Naive thymus-derived CD4-positive, alpha-beta T cell (primary cell): ENCODE results near the gene PHF20. TPM values are rescaled to one million over a fixed set of nuclear protein-coding genes. Genes with fewer than 3 reads are reported as not detected.
A peak's percentile ranks its signal among the peaks of the same experiment; 100 is the strongest.

Source experiments
- ATAC-seq: fragments of 150-1000 bp; cut with Tn5 transposase; 2 replicates; pipeline ENCODE4 v1.10.0; 2021; ENCODE audit warnings: mild to moderate bottlenecking, moderate library complexity
- CTCF ChIA-PET: fragments of 350-600 bp; sonication (Branson Sonifier 250); formaldehyde crosslinking; loops from one replicate; lab custom pipeline; 2021; ENCODE audit warnings: antibody characterized with exemption; lab: Charles Lee
- POLR2A ChIA-PET: fragments of 350-600 bp; sonication (Branson Sonifier 250); formaldehyde crosslinking; loops from one replicate; lab custom pipeline; 2021; ENCODE audit warnings: antibody characterized with exemption, inconsistent platforms; lab: Charles Lee
- DNase-seq, 9 donors: peaks; one replicate each; pipeline versions ENCODE4 v3.0.0 to v3.0.0-alpha.2; 2020 to 2022; ENCODE audit warnings: mixed read lengths in 1 of 9
- H3K27ac ChIP-seq: one replicate; pipeline ENCODE4 v1.7.0; 2013; ENCODE audit warnings: mild to moderate bottlenecking, low read depth, low read length, moderate library complexity
- H3K27me3 ChIP-seq, 2 donors: one replicate each; pipeline ENCODE4 v1.7.0; 2013; ENCODE audit warnings: low read length in 2 of 2, mild to moderate bottlenecking in 2 of 2, moderate library complexity in 2 of 2; ENCODE audit not compliant: control insufficient read depth in 2 of 2, insufficient read depth in 2 of 2
- H3K36me3 ChIP-seq, 3 experiments: 1 replicate in 2 of 3; 2 replicates in 1 of 3; pipeline ENCODE4 v1.7.0; 2013; ENCODE audit warnings: low read length in 3 of 3, mild to moderate bottlenecking in 3 of 3, moderate library complexity in 1 of 3; ENCODE audit not compliant: insufficient read depth in 3 of 3, control insufficient read depth in 2 of 3
- H3K4me1 ChIP-seq, 2 donors: one replicate each; pipeline ENCODE4 v1.7.0; 2013; ENCODE audit warnings: low read length in 2 of 2, mild to moderate bottlenecking in 2 of 2, moderate library complexity in 1 of 2; ENCODE audit not compliant: control insufficient read depth in 2 of 2, insufficient read depth in 2 of 2
- H3K4me3 ChIP-seq: 2 replicates; pipeline ENCODE4 v1.7.0; 2013; ENCODE audit warnings: mild to moderate bottlenecking, low read length
- H3K9me3 ChIP-seq, 3 experiments: 1 replicate in 2 of 3; 2 replicates in 1 of 3; pipeline ENCODE4 v1.7.0; 2013; ENCODE audit warnings: low read length in 3 of 3; ENCODE audit not compliant: control insufficient read depth in 2 of 3
- H3K27ac Mint-ChIP-seq, 9 donors: one replicate each; pipeline ENCODE4 v1.8.0; 2020 to 2022; ENCODE audit warnings: mixed read lengths in 9 of 9, mild to moderate bottlenecking in 8 of 9, moderate library complexity in 5 of 9, inconsistent platforms in 2 of 9
- H3K27me3 Mint-ChIP-seq, 5 donors: one replicate each; pipeline ENCODE4 v1.8.0; 2021 to 2022; ENCODE audit warnings: mixed read lengths in 5 of 5, mild to moderate bottlenecking in 1 of 5
- H3K36me3 Mint-ChIP-seq, 5 donors: one replicate each; pipeline ENCODE4 v1.8.0; 2020 to 2022; ENCODE audit warnings: mixed read lengths in 5 of 5, mild to moderate bottlenecking in 3 of 5, inconsistent platforms in 1 of 5
- H3K4me1 Mint-ChIP-seq, 7 donors: one replicate each; pipeline ENCODE4 v1.8.0; 2020 to 2022; ENCODE audit warnings: mixed read lengths in 7 of 7, mild to moderate bottlenecking in 3 of 7, inconsistent platforms in 1 of 7
- H3K4me3 Mint-ChIP-seq, 10 donors: one replicate each; pipeline ENCODE4 v1.8.0; 2020 to 2022; ENCODE audit warnings: mild to moderate bottlenecking in 10 of 10, mixed read lengths in 10 of 10, moderate library complexity in 6 of 10, inconsistent platforms in 2 of 10
- H3K9me3 Mint-ChIP-seq, 11 donors: one replicate each; pipeline ENCODE4 v1.8.0; 2020 to 2022; ENCODE audit warnings: mixed read lengths in 11 of 11, mild to moderate bottlenecking in 4 of 11, inconsistent platforms in 1 of 11, moderate library complexity in 1 of 11
- intact Hi-C, 2 donors: fragments of 100-400 bp; cut with micrococcal nuclease; formaldehyde crosslinking; loops; one replicate each; pipeline ENCODE4 v1.15.1; 2023
- polyA plus RNA-seq, 2 donors: library from polyadenylated mRNA; unstranded; fragments of 300-500 nt; fragmentation: Illumina TruSeq; gene quantifications; one replicate each; pipeline ENCODE4 v1.2.3, GENCODE V29; 2021
- total RNA-seq, 6 experiments: library from RNA in 5 of 6; stranded (reverse) in 5 of 6; gene quantifications; 1 replicate in 5 of 6; 2 replicates in 1 of 6; pipeline ENCODE4 v1.2.3 and lab custom pipeline; 2021 to 2026

The PHF20 gene
- total and polyA plus RNA-seq, 7 experiments from 2014 or later, result 57.5 to 157 (median 99.9) TPM

- H3K4me1 ChIP-seq, result peaks cover 60 to 62% of the 10 kb centered on the region in 2 donors
- ATAC-seq, result no peak
- H3K4me3 Mint-ChIP-seq, result peak overlapping the region; percentile 30 to 99 (median 78)
- H3K36me3 Mint-ChIP-seq, result peaks cover 8 to 51% (median 47%) of the 10 kb centered on the region in 5 donors
- ChIA-PET CTCF (interaction anchor here (0.5 to 1.2 kb wide), 2 partner anchors 31 to 106 kb away, joined by 3 read pairs; no protein-coding TSS in a partner anchor), POLR2A (interaction anchor here (0.9 to 14.0 kb wide), 7 partner anchors 8 to 244 kb away, joined by 3 to 733 read pairs (median 7); partner anchors contain the start of genes CPNE1, NFS1, PHF20 and RBM12)
- peaks cover 35 to 69% (median 53%) of the 10 kb centered on the region in 3 experiments for H3K36me3 ChIP-seq
- H3K27ac Mint-ChIP-seq, result peak overlapping the region in 8 of 9 donors; percentile 2 to 86 (median 76)
- DNase-seq, result no peak
- no peaks in the 10 kb centered on the region for H3K27me3 ChIP-seq
- H3K27me3 Mint-ChIP-seq, result no peaks in the 10 kb centered on the region
- intact Hi-C loops, result no loop called here
- H3K9me3 ChIP-seq, result no peaks in the 10 kb centered on the region
- H3K4me3 ChIP-seq, result no peak overlapping the region
- H3K9me3 Mint-ChIP-seq, result peaks cover 0 to 10% (median 0%) of the 10 kb centered on the region in 11 donors
- peak overlapping the region; percentile 46 for H3K27ac ChIP-seq
- H3K4me1 Mint-ChIP-seq, result peaks cover 35 to 70% (median 63%) of the 10 kb centered on the region in 7 donors
Observed at GRCh38 chr20:35738410-35739179, 33.2 kb upstream of the PHF20 start.

GRCh38 chr20:35739294-35740163 is 32.3 kb upstream of the PHF20 start:
- H3K27me3 Mint-ChIP-seq, result no peaks in the 10 kb centered on the region
- peak in 4 of 9 donors; percentile 29 to 47 (median 39) for DNase-seq
- peaks cover 26 to 70% (median 61%) of the 10 kb centered on the region in 7 donors for H3K4me1 Mint-ChIP-seq
- ChIA-PET CTCF (interaction anchor here (0.5 to 1.2 kb wide), 5 partner anchors 29 to 394 kb away, joined by 3 to 5 read pairs (median 3); no protein-coding TSS in a partner anchor), POLR2A (interaction anchor here (0.5 to 14.0 kb wide), 13 partner anchors 9 to 159 kb away, joined by 3 to 733 read pairs (median 3); partner anchors contain the start of genes CPNE1, NFS1, PHF20 and RBM12)
- Histone ChIP-seq H3K27me3 (no peaks in the 10 kb centered on the region), H3K4me1 (peaks cover 54 to 63% of the 10 kb centered on the region in 2 donors), H3K27ac (peak overlapping the region; percentile 98), H3K9me3 (no peaks in the 10 kb centered on the region), H3K36me3 (peaks cover 29 to 61% (median 43%) of the 10 kb centered on the region in 3 experiments), H3K4me3 (peak overlapping the region; percentile 98)
- intact Hi-C loops, result loop anchor here (5.0 to 10.0 kb wide), 6 partner anchors 145 to 1747 kb away; partner anchors contain the start of genes ACSS2 (in 2 of the 2), EIF2S2 (in 1 of the 2), GGT7 (in 1 of the 2) and MROH8 (in 1 of the 2)
- peak overlapping the region; percentile 83 to 100 (median 98) for H3K4me3 Mint-ChIP-seq
- H3K36me3 Mint-ChIP-seq, result peaks cover 8 to 46% (median 40%) of the 10 kb centered on the region in 5 donors
- H3K9me3 Mint-ChIP-seq, result peaks cover 0 to 10% (median 0%) of the 10 kb centered on the region in 11 donors
- H3K27ac Mint-ChIP-seq, result peak overlapping the region; percentile 67 to 96 (median 84)
- ATAC-seq, result no peak

- Histone ChIP-seq H3K4me1 (peaks cover 34 to 49% of the 10 kb centered on the region in 2 donors), H3K27ac (peak within 1 kb of the TSS; percentile 98), H3K27me3 (no peaks in the 10 kb centered on the region), H3K36me3 (peaks cover 22 to 39% (median 29%) of the 10 kb centered on the region in 3 experiments), H3K9me3 (no peaks in the 10 kb centered on the region), H3K4me3 (peak within 1 kb of the TSS; percentile 98)
- DNase-seq (peak; percentile 92 to 100 (median 99)), ATAC-seq (peak; percentile 92)
- Mint-ChIP-seq H3K36me3 (peaks cover 8 to 36% (median 30%) of the 10 kb centered on the region in 5 donors), H3K27me3 (no peaks in the 10 kb centered on the region), H3K9me3 (peaks cover 0 to 10% (median 0%) of the 10 kb centered on the region in 11 donors), H3K4me1 (peaks cover 22 to 53% (median 45%) of the 10 kb centered on the region in 7 donors), H3K27ac (peak within 1 kb of the TSS; percentile 96 to 100 (median 100)), H3K4me3 (peak within 1 kb of the TSS; percentile 86 to 100 (median 98))
- intact Hi-C loops, result loop anchor here (1.0 to 10.0 kb wide), 17 partner anchors 9 to 1750 kb away; partner anchors contain the start of genes ACSS2 (in 2 of the 2), CPNE1 (in 2 of the 2), NFS1 (in 2 of the 2) and RBM12 (in 2 of the 2)
- CTCF ChIA-PET, result interaction anchor here (0.6 to 4.0 kb wide), 8 partner anchors 13 to 649 kb away, joined by 3 to 58 read pairs (median 4); partner anchors contain the start of genes CEP250, PHF20 and SCAND1
- POLR2A ChIA-PET, result interaction anchor here (0.6 to 14.0 kb wide), 57 partner anchors 8 to 916 kb away, joined by 3 to 733 read pairs (median 7); partner anchors contain the start of genes CEP250, CPNE1, ERGIC3 and GGT7
Observed at GRCh38 chr20:35741892-35742740, 29.7 kb upstream of the PHF20 start, which contains the start of gene RBM39. RBM39 (minus strand) TSS chr20:35742260; CDS start chr20:35740874, 1,386 bp downstream.

DNA sequence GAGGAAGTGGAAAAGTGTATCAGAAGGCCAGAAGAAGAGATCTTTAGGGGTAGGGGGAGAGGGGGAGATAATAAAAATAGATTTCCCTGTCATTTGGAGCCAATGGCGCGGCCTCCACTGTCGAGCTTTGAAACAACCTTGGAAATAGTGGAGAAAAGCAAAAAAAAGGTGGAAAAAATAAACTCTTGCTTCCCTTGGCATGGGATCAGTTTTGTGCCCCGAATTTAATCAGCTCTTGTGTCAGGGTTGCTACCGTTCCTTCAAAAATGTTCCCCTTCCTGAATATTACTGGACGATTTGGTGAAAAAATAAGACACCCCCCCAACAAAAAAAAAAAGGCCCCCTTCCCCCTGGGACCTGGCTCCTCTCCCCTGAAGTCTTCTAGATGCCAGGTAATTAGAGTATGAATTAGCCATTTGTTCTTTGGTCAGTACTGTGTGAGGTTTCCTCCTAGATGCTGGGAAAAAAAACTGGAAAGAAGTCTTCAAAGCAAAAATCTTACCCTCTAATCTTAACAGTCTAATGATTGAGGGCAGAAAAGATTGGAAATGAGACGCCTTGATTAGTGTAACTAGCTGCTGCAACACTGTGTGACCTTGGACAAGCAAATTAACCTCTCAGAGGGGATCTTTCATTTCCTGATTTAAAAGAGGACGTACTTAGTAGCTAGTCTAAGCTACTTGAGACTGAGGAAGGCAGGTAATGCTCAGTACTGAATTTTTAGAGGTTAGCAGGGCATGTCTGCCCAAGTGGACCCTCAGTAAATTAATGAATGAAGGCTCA is 28.9 kb upstream of the PHF20 start:
- H3K27ac Mint-ChIP-seq, result peak overlapping the region; percentile 96 to 100 (median 100)
- POLR2A ChIA-PET, result interaction anchor here (0.5 to 14.0 kb wide), 57 partner anchors 8 to 1038 kb away, joined by 3 to 733 read pairs (median 7); partner anchors contain the start of genes CEP250, CPNE1, ERGIC3 and GGT7

More for the DNA sequence above, 28.9 kb upstream of the PHF20 start:
- CTCF ChIA-PET, result interaction anchor here (0.7 to 4.0 kb wide), 9 partner anchors 12 to 391 kb away, joined by 3 to 58 read pairs (median 4); partner anchors contain the start of genes CEP250, PHF20 and SCAND1
- Histone ChIP-seq H3K36me3 (peaks cover 22 to 36% (median 28%) of the 10 kb centered on the region in 3 experiments), H3K27me3 (no peaks in the 10 kb centered on the region), H3K27ac (peak overlapping the region; percentile 92), H3K4me1 (peaks cover 34 to 47% of the 10 kb centered on the region in 2 donors), H3K9me3 (no peaks in the 10 kb centered on the region), H3K4me3 (peak overlapping the region; percentile 87)
- ATAC-seq (no peak), DNase-seq (peak in 6 of 9 donors; percentile 29 to 48 (median 40))
- Mint-ChIP-seq H3K9me3 (peaks cover 0 to 10% (median 0%) of the 10 kb centered on the region in 11 donors), H3K36me3 (peaks cover 8 to 36% (median 29%) of the 10 kb centered on the region in 5 donors), H3K4me1 (peaks cover 21 to 51% (median 45%) of the 10 kb centered on the region in 7 donors), H3K27me3 (no peaks in the 10 kb centered on the region), H3K4me3 (peak overlapping the region; percentile 86 to 100 (median 98))
- intact Hi-C loops, result loop anchor here (1.0 to 10.0 kb wide), 15 partner anchors 28 to 1751 kb away; partner anchors contain the start of genes ACSS2 (in 2 of the 2), CPNE1 (in 2 of the 2), NFS1 (in 2 of the 2) and RBM12 (in 2 of the 2)
